Mesenchymal stem cell (in vitro differentiated cells and primary cell): ENCODE data around the gene NPS. TPM values are rescaled to one million over a fixed set of nuclear protein-coding genes. Genes with fewer than 3 reads are reported as not detected.

ENCODE experiments used
- DNase-seq: peaks from one replicate; pipeline ENCODE4 v3.0.0-alpha.2; 2013
- H2AFZ ChIP-seq: one replicate; pipeline ENCODE4 v1.6.1; 2013; ENCODE audit warnings: low read depth, mild to moderate bottlenecking, control low read depth, inconsistent platforms, low read length, moderate library complexity
- H2AK5ac ChIP-seq: 2 replicates; pipeline ENCODE4 v1.6.1; 2013; ENCODE audit warnings: low read length, moderate library complexity, mild to moderate bottlenecking, inconsistent platforms; ENCODE audit not compliant: severe bottlenecking
- H2BK120ac ChIP-seq: one replicate; pipeline ENCODE4 v1.6.1; 2013; ENCODE audit warnings: low read depth, mild to moderate bottlenecking, inconsistent platforms, low read length, moderate library complexity
- H2BK12ac ChIP-seq, 2 experiments: one replicate each; pipeline ENCODE4 v1.6.1; 2013; ENCODE audit warnings: inconsistent platforms in 2 of 2, low read length in 2 of 2, mild to moderate bottlenecking in 2 of 2, moderate library complexity in 2 of 2, control low read depth in 1 of 2
- H2BK15ac ChIP-seq: one replicate; pipeline ENCODE4 v1.6.1; 2013; ENCODE audit warnings: mild to moderate bottlenecking, low read depth, inconsistent platforms; ENCODE audit not compliant: poor library complexity, severe bottlenecking
- H2BK5ac ChIP-seq: 2 replicates; pipeline ENCODE4 v1.6.1; 2013; ENCODE audit warnings: low read depth, mild to moderate bottlenecking, low read length, control low read depth, inconsistent platforms; ENCODE audit not compliant: poor library complexity, severe bottlenecking
- H3K14ac ChIP-seq, 2 experiments: one replicate each; pipeline ENCODE4 v1.6.1; 2013; ENCODE audit warnings: inconsistent platforms in 2 of 2, low read length in 2 of 2, control low read depth in 1 of 2, mild to moderate bottlenecking in 1 of 2, moderate library complexity in 1 of 2
- H3K18ac ChIP-seq, 2 experiments: one replicate each; pipeline ENCODE4 v1.6.1; 2013; ENCODE audit warnings: inconsistent platforms in 2 of 2, low read length in 2 of 2, control low read depth in 1 of 2, low read depth in 1 of 2, mild to moderate bottlenecking in 1 of 2
- H3K23ac ChIP-seq, 2 experiments: one replicate each; pipeline ENCODE4 v1.6.1; 2013; ENCODE audit warnings: inconsistent platforms in 2 of 2, low read length in 2 of 2, mild to moderate bottlenecking in 2 of 2, moderate library complexity in 2 of 2, control low read depth in 1 of 2
- H3K27ac ChIP-seq: 2 replicates; pipeline ENCODE4 v1.5.1; 2013; ENCODE audit warnings: mild to moderate bottlenecking, moderate library complexity, low read length, control low read depth, inconsistent platforms; ENCODE audit not compliant: poor library complexity, severe bottlenecking
- H3K27me3 ChIP-seq, 2 experiments: 2 replicates each; pipeline versions ENCODE4 v1.6.1 to v1.7.0; 2013; ENCODE audit warnings: low read length in 2 of 2, mild to moderate bottlenecking in 2 of 2, moderate library complexity in 2 of 2, control low read depth in 1 of 2, inconsistent platforms in 1 of 2; ENCODE audit not compliant: control insufficient read depth in 1 of 2, insufficient read depth in 1 of 2
- H3K36me3 ChIP-seq, 2 experiments: 2 replicates each; pipeline versions ENCODE4 v1.6.1 to v1.7.0; 2013; ENCODE audit warnings: low read length in 2 of 2, control low read depth in 1 of 2, inconsistent platforms in 1 of 2, low read depth in 1 of 2, mild to moderate bottlenecking in 1 of 2; ENCODE audit not compliant: insufficient read depth in 2 of 2, control insufficient read depth in 1 of 2
- H3K4ac ChIP-seq, 2 experiments: one replicate each; pipeline ENCODE4 v1.6.1; 2013; ENCODE audit warnings: inconsistent platforms in 2 of 2, low read length in 2 of 2, mild to moderate bottlenecking in 2 of 2, moderate library complexity in 2 of 2, control low read depth in 1 of 2, low read depth in 1 of 2
- H3K4me1 ChIP-seq: 2 replicates; pipeline ENCODE4 v1.6.1; 2013; ENCODE audit warnings: low read depth, low read length, control low read depth; ENCODE audit not compliant: control insufficient read depth, insufficient read depth
- H3K4me2 ChIP-seq: 2 replicates; pipeline ENCODE4 v1.6.1; 2013; ENCODE audit warnings: low read length, mild to moderate bottlenecking, inconsistent platforms; ENCODE audit not compliant: poor library complexity, severe bottlenecking
- H3K4me3 ChIP-seq, 2 experiments: 2 replicates each; pipeline versions ENCODE4 v1.5.1 to v1.7.0; 2013; ENCODE audit warnings: low read length in 2 of 2, mild to moderate bottlenecking in 2 of 2, control low read depth in 1 of 2, low read depth in 1 of 2; ENCODE audit not compliant: insufficient read depth in 1 of 2
- H3K79me1 ChIP-seq: replicated peaks from 2 replicates; pipeline ENCODE4 v1.6.1; 2013; ENCODE audit warnings: mild to moderate bottlenecking, control low read depth, low read length, inconsistent platforms; ENCODE audit not compliant: poor library complexity, severe bottlenecking
- H3K9ac ChIP-seq: 2 replicates; pipeline ENCODE4 v1.7.0; 2013; ENCODE audit warnings: mild to moderate bottlenecking, low read length, moderate library complexity
- H3K9me3 ChIP-seq: 2 replicates; pipeline ENCODE4 v1.7.0; 2013; ENCODE audit warnings: mild to moderate bottlenecking, low read length; ENCODE audit not compliant: control insufficient read depth
- H4K8ac ChIP-seq: one replicate; pipeline ENCODE4 v1.6.1; 2013; ENCODE audit warnings: inconsistent platforms, mild to moderate bottlenecking, low read length, moderate library complexity
- H4K91ac ChIP-seq: one replicate; pipeline ENCODE4 v1.6.1; 2013; ENCODE audit warnings: mild to moderate bottlenecking, low read length, inconsistent platforms
- WGBS: methylation state at CpG from one replicate; pipeline ENCODE4 v1.1.7; 2013; ENCODE audit warnings: mixed read lengths; 5-methylcytosine and 5-hydroxymethylcytosine counted together
- polyA plus RNA-seq, 2 experiments: library from polyadenylated mRNA; stranded (reverse); fragments of 200-250 nt; gene quantifications; one replicate each; pipeline ENCODE4 v1.2.3, GENCODE V29; 2013

NPS gene, protein sequence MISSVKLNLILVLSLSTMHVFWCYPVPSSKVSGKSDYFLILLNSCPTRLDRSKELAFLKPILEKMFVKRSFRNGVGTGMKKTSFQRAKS
- polyA plus RNA-seq (2013, experiment 1 of 2) = not detected
- polyA plus RNA-seq (2013, experiment 2 of 2) = not detected

DNA sequence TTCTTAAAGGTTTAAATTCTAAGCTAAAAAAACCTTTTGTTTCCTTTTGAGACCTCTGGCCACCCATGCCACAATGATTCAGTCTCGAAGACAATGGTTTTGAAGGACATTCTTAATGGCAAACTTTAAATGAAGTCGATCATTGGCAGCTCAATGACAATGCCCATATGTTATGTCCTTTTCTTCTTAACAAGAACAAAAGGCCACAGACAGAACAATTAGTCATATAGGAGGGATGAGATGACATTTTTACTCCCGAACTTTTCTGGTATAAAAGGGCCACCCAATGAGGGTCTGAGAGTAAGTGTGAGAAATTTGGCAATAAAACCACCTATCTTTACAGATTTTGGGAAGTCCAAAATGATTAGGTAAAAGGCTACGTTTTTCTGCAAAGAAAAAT lies at the start of gene NPS:
NPS (plus strand) TSS at position 301 of the 400 bp plus-strand sequence; CDS start at position 361, 60 bp downstream.
- Histone ChIP-seq H3K9me3 (peaks cover 15% of the 10 kb centered on the region), H3K36me3 (no peaks in the 10 kb centered on the region), H4K91ac (no peak within 1 kb of the TSS), H3K79me1 (no peaks in the 10 kb centered on the region), H2AK5ac (no peak within 1 kb of the TSS), H2BK5ac (no peak within 1 kb of the TSS), H3K14ac (no peak within 1 kb of the TSS), H3K18ac (no peak within 1 kb of the TSS), H3K27ac (no peak within 1 kb of the TSS), H3K4me1 (no peaks in the 10 kb centered on the region), H2BK120ac (no peak within 1 kb of the TSS), H3K4me2 (no peak within 1 kb of the TSS), H3K4ac (no peak within 1 kb of the TSS), H3K9ac (no peak within 1 kb of the TSS), H4K8ac (no peak within 1 kb of the TSS), H3K27me3 (no peaks in the 10 kb centered on the region), H2BK15ac (no peak within 1 kb of the TSS), H3K23ac (no peak within 1 kb of the TSS), H2AFZ (no peak within 1 kb of the TSS), H3K4me3 (no peak within 1 kb of the TSS), H2BK12ac (no peak within 1 kb of the TSS)
- DNase-seq = no peak
- WGBS = 92% methylated on average over 1 of the region's 4 CpGs

DNA sequence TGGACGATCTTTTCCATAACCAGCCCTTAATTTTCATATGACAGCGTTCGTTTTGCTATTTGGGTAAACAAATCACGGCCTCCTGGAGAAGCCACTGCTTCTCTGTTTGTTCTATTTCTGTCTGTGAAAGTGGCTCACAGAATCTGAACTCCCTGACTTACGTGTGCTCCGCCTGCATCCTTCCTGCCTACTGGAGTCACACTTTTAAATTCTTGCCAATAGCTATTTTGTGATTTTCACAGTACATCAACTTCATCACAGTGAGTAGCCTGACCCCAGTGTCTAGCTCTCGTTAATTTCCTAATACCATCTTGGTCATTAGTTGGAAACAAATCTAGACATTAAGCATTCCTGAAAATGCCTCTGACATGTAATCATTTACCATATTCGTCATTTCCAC lies 49.0 kb upstream of the NPS start:
- Histone ChIP-seq H3K9me3 (no peaks in the 10 kb centered on the region), H3K4me1 (no peaks in the 10 kb centered on the region), H2BK120ac (no peak overlapping the region), H3K27ac (no peak overlapping the region), H3K23ac (no peak overlapping the region), H3K9ac (no peak overlapping the region), H2BK12ac (no peak overlapping the region), H3K4me2 (no peak overlapping the region), H3K18ac (no peak overlapping the region), H3K79me1 (no peaks in the 10 kb centered on the region), H2AK5ac (no peak overlapping the region), H2BK5ac (no peak overlapping the region), H3K4me3 (no peak overlapping the region), H4K8ac (no peak overlapping the region), H2BK15ac (no peak overlapping the region), H3K14ac (no peak overlapping the region), H4K91ac (no peak overlapping the region), H3K36me3 (no peaks in the 10 kb centered on the region), H3K4ac (no peak overlapping the region), H2AFZ (no peak overlapping the region), H3K27me3 (peaks cover under 1 to 48% of the 10 kb centered on the region in 2 experiments)
- WGBS = 74% methylated on average over 8 of the region's 8 CpGs
- no peak for DNase-seq

DNA sequence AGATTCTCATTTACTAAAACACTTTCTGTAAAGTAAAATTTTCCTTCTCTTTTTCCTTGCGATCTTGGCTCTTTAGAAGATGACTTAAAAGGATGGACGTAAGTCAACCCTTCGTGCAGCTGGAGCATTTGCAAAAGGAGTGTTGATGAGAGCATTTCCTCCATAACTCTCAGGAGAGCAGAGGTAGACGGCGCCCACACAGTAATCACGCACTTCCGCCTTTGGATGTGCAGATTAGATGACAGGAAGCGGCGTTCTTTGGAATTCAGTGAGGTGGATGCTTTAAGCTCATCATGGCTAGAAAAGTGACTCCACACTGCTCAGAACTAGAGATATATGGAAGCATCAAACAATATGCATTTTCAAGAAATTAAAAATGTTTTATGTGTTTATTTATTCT lies 43.0 kb upstream of the NPS start:
- no peak overlapping the region for H3K4me2 ChIP-seq
- H3K23ac ChIP-seq = no peak overlapping the region
- no peaks in the 10 kb centered on the region for H3K36me3 ChIP-seq
- no peak overlapping the region for H3K4me3 ChIP-seq
- H3K9ac ChIP-seq = no peak overlapping the region
- no peak for DNase-seq
- WGBS = 58% methylated on average over 9 of the region's 9 CpGs
- H2BK120ac ChIP-seq = no peak overlapping the region
- no peak overlapping the region for H2AK5ac ChIP-seq
- H4K91ac ChIP-seq = no peak overlapping the region
- no peak overlapping the region for H2BK5ac ChIP-seq
- no peak overlapping the region for H3K4ac ChIP-seq
- no peak overlapping the region for H3K14ac ChIP-seq
- no peaks in the 10 kb centered on the region for H3K79me1 ChIP-seq
- H2BK12ac ChIP-seq = no peak overlapping the region
- no peak overlapping the region for H4K8ac ChIP-seq
- no peak overlapping the region for H2AFZ ChIP-seq
- no peak overlapping the region for H2BK15ac ChIP-seq
- peaks cover 9 to 23% of the 10 kb centered on the region in 2 experiments for H3K27me3 ChIP-seq
- no peak overlapping the region for H3K18ac ChIP-seq
- H3K4me1 ChIP-seq = no peaks in the 10 kb centered on the region
- H3K27ac ChIP-seq = no peak overlapping the region
- H3K9me3 ChIP-seq = no peaks in the 10 kb centered on the region

DNA sequence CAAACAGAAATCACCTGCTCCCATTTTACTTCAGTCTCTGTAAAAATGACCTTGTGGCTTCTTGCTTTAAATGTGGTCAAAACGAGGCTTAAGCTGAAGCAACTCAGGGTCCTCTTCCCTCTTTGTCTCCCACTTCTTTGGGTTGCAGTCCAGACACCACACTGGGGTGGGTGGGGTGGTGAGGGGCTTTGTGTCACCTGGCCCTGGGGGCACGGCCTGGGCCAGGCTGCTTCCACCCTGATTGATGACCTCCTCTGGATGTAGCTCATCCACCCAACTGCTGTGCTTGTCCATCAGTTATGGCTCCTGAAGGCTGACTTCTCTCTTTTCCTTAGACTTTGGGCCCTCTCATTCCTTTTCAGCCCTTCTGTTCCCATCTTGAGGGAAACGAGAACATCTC lies 26.8 kb upstream of the NPS start:
- no peak overlapping the region for H4K8ac ChIP-seq
- no peaks in the 10 kb centered on the region for H3K36me3 ChIP-seq
- H2AFZ ChIP-seq = no peak overlapping the region
- no peak overlapping the region for H3K23ac ChIP-seq
- H3K79me1 ChIP-seq = no peaks in the 10 kb centered on the region
- no peak overlapping the region for H2BK12ac ChIP-seq
- no peak overlapping the region for H3K14ac ChIP-seq
- H3K4me3 ChIP-seq = no peak overlapping the region
- no peak overlapping the region for H3K27ac ChIP-seq
- no peak overlapping the region for H4K91ac ChIP-seq
- H3K9ac ChIP-seq = no peak overlapping the region
- no peaks in the 10 kb centered on the region for H3K9me3 ChIP-seq
- WGBS = 40% methylated on average over 3 of the region's 3 CpGs
- H3K18ac ChIP-seq = no peak overlapping the region
- H3K4ac ChIP-seq = no peak overlapping the region
- no peak overlapping the region for H2BK120ac ChIP-seq
- no peak overlapping the region for H2BK15ac ChIP-seq
- peaks cover 0 to 5% of the 10 kb centered on the region in 2 experiments for H3K27me3 ChIP-seq
- H3K4me2 ChIP-seq = no peak overlapping the region
- no peaks in the 10 kb centered on the region for H3K4me1 ChIP-seq
- no peak overlapping the region for H2BK5ac ChIP-seq
- DNase-seq = no peak
- no peak overlapping the region for H2AK5ac ChIP-seq
